Central memory CD4-positive, alpha-beta T cell (primary cell): ENCODE data around the gene TLE2.
A peak's percentile ranks its signal among the peaks of the same experiment; 100 is the strongest.
"Not testable (repeated sequence)": the region's sequence is repeated elsewhere in the genome, so short reads cannot be mapped to it uniquely, and the experiment has no call there.

Experiments
- DNase-seq: peaks from one replicate; pipeline ENCODE4 v3.0.0; 2022

TLE2 gene

DNA sequence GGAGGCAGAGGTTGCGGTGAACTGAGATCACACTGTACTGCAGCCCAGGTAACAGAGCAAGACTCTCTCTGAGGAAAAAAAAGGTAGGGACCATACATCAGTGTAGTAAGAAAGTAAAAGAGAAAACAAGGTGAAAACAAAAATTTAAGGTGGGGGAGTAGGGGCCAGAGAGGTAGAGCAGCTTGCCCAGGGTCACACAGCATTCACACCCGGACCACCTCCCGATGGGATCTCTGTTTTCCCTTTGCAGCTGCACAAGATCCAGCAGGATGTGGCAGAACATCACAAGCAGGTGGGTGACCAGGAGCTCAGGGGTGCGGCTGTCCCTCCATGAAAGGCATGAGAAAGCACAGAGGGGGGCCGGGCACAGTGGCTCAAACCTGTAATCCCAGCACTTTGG is 47.2 kb downstream of the TLE2 start:
- no peak for DNase-seq

DNA sequence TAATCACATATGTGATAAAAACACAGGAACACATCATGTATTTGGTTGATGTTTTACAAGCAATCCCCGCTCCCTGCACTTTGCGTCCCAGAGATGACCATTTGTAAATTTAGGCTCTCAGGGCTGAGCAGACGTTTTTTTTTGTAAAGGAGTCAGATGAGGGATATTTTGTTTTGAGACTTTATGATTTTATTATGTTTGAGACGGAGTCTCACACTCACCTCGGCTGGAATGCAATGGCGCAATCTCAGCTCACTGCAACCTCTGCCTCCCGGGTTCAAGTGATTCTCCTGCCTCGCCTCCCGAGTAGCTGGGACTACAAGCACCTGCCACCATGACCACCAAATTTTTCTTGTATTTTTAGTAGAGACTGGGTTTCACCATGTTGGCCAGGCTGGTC is 50.3 kb downstream of the TLE2 start:
- no peak for DNase-seq

DNA sequence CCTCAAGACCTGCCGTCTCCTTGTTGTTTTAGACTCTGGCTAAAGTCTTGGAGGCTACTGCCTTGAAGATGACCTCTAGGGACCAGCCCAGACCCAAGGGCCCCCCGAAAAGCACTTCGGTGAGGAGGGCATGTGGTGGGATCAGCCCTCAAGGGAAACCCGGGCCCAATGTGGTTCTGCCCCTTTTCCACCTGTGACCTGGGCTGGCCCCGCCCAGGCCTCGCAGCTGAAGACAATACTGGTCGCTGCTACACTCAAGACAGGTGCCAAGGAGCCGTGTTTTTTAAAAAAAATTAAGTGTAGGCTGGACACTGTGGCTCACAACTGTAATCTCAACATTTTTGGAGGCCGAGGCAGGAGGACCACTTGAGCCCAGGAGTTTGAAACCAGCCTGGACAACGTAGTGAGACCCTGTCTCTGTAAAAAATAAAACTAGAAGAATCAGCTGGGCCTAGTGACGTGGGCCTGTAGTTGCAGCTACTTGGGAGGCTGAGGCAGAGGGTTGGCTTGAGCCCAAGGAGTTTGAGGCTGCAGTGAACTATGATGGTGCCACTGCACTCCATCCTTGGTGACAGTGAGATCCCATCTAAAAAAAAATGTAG is 50.8 kb downstream of the TLE2 start:
- DNase-seq: no peak

DNA sequence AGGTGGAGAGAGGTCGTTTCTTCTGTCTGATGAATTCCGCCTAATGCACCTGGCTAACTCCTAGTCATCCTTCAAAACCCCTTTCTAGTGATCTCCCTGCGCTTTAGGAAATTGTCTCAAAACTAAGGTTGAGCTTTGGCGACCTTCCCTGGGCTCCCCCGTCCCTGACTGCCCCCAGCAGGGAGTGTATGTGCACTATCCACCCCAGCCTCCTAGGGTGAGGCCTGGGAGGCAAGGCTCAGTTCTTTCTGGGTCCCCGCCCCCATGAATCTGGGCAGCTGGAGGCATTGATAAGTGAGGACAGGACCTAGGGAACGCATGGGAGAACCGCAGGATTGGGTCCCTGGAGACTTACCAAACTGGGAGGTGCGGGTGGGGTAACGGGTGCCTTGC is 51.3 kb downstream of the TLE2 start:
- peak; percentile 4 for DNase-seq

DNA sequence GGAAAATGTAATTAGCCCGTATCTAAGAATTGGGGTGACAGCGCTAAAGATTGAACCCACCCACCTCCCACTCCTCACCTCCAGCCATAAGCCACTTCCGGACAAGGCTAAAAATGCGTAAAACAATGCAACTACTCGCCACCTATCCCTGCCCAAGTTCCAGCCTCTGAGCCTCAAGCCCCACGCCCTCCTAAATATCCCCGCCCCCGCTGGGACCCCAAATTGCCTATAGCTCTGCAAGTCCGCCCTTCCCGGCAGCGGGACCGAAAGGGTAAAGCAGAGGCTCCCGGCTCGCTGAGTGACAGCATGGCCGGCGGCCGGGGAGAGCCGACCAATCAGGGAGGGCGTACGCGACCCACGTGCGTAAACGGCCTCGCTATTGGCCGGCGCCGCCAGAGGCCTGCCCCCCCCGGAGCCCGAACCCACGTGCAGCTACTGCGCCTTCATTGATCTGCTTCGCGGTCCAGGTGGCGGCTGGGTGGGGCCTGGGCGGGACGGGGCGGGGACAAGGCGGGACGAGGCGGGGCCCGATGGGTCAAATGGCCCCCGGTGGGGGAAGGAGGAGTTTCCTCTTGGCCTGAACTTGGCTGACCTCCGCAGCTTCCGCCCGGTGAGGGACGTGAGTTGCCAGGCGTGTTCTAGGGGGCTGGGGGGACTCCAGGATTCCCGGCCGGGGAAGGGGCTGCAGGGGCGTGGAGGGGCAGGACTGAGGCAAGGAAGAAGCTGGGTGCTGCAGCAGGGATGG is 51.9 kb downstream of the TLE2 start, which contains the start of gene TLE6:
Gene TLE6, plus strand, starts transcription at position 564 of the 745 bp plus-strand sequence. CDS start 670 bp downstream, outside the sequence.
- DNase-seq: peak; percentile 92

DNA sequence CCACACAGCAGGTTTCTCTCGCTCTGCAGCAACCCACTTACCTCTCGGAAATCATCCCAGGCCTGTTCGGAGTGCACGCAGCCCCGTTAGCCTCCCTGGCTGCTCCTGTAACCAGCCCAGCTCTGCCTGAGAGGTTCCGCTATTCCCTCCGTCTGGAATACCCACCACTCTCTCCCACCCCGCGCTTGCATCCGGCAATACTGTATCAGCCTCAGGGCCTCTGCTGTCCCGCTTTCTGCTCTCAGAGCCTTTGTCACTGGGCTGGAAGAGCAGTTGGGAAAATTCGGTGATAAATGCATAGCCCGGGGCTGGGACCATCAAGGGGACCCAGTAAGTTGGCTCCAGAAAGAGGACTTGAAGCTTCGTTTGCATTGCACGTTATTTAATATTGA is 52.5 kb downstream of the TLE2 start:
- DNase-seq: no peak

DNA sequence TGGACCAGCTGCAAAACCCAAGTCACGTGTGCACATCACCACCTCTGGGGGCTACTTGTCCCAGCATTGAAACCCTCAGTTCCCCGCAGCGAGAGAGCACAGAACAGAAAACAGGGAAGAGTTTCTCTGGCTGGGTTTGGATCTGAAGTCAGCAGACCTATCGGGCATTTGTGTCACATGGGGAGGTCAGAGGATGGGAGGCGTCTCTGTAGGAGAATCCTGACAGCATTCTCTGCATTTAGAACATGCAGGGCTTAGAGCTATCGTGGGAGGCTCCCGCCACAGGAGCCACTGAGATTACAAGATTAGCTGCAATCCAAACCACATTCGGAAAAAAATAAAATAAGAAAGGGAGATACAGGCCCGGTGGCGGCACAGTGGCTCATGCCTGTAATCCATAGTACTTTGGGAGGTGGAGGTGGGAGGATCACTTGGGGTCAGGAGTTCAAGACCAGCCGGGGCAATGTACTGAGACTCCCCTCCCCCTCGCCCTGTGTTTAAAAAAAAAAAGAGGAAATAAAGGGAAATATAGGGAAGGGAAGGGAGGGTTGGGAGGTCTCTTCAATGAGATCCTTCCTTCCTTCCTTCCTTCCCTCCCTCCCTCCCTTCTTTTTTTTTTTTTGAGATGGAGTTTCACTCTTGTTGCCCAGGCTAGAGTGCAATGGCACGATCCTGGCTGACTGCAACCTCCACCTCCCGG is 54.6 kb downstream of the TLE2 start:
- DNase-seq: no peak

DNA sequence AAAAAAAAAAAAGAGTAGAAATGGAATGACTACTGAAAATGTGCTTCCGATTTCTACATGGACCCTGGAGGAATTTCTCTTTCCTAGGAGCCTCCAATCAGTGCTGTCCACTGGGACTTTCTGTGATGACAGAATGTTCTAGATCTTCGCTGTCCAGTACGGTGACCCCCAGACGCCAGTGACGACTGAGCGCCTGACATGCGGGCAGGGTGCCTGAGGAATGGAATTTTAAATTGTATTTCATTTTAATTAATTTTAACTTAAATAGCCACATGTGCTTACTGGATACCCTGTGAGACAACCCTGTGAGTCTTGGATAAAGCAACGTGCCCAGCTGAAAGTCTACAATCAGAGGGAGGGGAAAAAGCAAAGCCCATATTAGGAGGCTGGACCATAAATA is 55.9 kb downstream of the TLE2 start:
- DNase-seq: no peak

DNA sequence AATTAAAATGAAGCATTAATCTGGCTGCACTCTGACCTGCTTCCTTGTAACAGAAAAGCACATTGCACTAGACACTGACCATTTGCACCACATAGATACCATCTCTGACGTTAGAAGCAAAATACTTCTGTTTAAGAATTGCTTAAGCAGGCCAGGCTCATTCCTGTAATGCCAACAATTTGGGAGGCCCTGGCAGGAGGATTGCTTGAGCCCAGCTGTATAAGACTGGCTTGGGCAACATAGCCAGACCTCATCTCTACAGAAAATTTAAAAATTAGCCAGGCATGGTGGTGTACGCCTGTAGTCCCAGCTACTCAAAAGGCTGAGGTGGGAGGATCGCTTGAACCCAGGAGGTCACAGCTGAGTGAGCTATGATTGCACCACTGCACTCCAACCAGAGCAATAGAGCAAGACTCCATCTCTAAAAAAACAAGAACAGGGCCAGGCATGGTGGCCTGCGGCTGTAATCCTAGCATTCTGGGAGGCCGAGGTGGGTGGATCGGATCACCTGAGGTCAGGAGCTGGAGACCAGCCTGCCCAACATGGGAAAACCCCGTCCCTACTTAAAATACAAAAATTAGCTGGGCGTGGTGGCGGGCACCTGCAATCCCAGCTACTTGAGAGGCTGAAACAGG is 58.8 kb downstream of the TLE2 start:
- no peak for DNase-seq

DNA sequence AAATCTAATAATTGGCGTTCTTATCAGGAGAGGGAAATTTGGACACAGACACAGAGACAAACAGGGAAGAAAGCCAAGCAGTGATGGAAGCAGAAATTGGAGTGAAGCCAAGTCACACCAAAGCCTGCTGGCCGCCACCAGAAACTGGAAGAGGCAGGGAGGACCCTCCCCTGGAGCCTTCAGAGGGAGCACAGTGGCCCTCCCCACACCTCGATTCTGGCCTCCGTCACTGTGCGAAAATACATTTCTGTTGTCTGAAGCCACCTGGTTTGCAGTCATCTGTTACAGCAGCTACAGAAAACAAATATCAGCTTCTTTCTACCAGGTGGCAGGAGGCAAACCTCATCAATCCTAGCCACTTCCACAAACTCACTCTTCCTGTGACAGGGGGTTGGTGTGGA is 60.0 kb downstream of the TLE2 start:
- DNase-seq: no peak

DNA sequence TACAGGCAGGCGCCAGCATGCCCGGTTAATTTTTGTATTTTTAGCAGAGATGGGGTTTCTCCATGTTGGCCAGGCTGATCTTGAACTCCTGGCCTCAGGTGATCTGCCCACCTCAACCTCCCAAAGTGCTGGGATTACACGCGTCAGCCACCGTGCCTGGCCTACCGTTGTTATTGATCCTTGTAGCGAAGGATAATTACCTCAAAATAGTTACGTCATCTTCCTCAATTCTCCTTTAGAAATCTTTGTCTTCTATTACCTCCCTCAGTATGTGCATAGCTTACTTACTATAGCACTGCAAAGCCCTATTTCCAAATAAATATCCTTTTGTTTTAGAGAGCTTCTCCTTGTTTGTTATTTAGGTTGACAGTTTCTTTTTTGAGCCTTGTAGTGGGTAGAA is 61.1 kb downstream of the TLE2 start:
- DNase-seq: no peak

DNA sequence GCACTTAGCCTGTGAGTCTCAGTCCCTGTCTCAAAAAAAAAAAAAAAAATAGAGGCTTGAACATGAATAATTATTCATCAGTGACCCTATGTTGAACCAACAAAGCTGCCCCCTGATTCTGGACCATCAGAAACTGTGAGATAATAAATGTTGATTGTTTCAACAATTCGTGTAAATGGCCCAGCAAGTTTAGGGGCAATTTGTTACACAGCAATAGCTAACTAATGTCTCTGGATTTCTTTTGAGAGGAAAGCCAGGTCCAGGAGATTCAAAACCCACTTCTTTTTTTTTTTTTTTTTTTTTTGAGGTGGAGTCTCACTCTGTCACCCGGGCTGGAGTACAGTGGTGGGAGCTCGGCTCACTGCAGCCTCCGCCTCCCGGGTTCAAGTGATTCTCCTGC is 64.2 kb downstream of the TLE2 start:
- no peak for DNase-seq

DNA sequence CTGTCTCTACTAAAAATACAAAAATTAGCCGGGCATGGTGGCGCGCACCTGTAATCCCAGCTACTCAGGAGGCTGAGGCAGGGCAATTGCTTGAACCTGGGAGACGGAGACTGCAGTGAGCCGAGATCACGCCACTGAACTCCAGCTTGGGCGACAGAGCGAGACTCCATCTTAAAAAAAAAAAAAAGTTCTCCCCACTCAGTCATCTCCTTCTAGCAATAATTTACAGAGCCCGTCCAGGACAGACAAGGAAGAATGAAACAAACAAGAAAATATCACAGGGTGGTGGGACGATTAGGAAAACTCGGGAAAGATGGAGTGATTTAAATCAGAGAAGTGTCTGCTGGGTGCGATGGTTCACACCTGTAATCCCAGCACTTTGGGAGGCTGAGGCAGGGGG is 65.4 kb downstream of the TLE2 start:
- not testable (repeated sequence) for DNase-seq

DNA sequence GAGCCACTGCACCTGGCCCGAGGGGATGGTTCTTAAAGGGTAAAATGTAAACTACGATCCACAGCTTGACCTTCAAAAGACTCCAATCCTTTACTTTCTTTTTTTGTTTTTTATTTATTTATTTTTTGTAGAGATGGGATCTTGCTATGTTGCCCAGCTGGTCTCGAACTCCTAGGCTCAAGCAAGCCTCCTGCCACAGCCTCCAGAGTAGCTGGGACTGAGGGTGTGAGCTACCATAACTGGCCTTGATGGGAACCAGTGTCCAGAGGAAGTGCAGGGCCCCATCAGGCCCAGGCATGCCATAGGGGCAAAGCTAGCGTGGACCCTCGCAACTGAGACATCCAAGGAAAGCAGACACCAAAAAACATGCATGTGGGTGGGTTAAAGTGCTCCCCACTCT is 66.0 kb downstream of the TLE2 start:
- DNase-seq: no peak

DNA sequence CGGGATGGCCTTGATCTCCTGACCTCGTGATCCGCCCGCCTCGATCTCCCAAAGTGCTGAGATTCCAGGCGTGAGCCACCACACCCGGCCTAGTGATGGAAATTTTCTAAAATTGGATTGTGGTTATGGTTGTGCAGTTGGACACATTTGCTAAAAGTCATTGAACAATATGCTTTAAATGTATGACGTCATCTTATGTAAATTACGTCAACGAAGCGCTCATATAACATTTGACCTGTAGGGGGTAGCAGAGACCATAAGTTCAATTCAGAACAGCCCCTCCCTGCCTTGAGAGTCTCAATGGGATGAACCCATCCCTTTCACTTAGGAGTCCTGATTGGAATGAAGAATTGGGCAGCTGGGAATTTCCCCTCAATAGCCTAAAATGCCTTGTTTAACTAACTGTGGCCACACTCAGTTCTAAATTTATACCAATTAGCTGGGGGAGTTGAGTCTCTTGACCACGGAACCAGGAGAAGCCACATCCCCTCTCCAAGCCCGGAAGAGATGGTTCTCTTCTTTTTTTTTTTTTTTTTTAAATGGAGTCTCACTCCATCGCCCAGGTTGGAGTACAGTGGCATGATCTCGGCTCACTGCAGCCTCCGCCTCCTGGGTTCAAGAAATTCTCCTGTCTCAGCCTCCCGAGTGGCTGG is 66.9 kb downstream of the TLE2 start:
- DNase-seq: peak; percentile 74

DNA sequence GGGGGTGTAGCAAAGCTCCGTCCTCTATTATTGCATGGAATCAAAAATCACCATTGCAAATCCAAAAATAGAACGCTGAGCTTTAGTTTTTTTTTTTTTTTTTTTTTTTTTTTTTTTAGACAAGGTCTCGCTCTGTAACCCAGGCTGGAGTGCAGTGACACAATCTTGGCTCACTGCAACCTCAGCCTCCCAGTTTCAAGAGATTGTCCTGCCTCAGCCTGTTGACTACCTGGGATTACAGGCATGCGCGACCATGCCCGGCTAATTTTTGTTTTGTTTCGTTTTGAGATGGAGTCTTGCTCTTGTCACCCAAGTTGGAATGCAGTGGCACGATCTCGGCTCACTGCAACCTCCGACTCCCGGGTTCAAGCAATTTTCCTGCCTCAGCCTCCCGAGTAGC is 69.0 kb downstream of the TLE2 start:
- no peak for DNase-seq

DNA sequence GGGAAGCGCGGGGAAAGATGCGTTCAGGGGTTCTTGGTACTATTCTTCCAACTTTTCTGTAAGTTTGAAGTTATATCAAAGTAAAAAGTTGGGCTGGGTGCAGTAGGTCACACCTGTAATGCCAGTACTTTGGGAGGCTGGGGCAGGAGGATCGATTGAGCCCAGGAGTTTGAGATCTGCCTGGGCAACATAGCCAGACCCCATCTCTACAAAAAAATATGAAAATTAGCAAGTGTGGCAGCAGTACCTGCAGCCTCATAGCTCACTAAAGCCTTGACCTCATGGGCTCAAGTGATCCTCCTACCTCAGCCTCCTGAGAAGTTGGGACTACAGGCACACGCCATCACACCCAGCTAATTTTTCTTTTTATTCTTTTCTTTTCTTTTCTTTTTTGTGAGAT is 71.9 kb downstream of the TLE2 start:
- DNase-seq: no peak

DNA sequence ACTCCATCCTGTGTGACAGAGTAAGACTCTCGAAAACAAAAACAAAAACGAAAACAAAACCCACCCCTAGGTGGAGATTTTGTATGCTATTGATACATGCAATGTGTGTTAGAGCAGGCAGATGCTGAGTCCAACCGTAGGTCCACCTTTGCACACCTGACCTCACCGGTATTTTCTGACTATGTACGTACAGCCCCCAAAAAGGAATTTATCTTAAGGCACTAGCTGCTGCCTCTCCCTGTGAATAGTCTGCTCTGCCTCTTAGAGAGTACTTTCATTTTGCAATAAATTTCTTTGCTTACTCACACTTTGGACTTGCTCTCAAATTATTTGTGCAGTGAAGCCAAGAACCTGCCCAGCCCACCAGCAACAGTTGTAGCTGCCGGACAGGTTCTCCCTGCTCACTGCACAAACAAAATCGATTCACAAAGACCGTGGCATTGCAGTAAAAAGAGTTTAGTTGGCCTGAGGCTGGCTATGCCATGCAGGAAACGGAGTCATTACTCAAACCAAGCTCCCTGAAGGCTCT is 76.1 kb downstream of the TLE2 start:
- no peak for DNase-seq

DNA sequence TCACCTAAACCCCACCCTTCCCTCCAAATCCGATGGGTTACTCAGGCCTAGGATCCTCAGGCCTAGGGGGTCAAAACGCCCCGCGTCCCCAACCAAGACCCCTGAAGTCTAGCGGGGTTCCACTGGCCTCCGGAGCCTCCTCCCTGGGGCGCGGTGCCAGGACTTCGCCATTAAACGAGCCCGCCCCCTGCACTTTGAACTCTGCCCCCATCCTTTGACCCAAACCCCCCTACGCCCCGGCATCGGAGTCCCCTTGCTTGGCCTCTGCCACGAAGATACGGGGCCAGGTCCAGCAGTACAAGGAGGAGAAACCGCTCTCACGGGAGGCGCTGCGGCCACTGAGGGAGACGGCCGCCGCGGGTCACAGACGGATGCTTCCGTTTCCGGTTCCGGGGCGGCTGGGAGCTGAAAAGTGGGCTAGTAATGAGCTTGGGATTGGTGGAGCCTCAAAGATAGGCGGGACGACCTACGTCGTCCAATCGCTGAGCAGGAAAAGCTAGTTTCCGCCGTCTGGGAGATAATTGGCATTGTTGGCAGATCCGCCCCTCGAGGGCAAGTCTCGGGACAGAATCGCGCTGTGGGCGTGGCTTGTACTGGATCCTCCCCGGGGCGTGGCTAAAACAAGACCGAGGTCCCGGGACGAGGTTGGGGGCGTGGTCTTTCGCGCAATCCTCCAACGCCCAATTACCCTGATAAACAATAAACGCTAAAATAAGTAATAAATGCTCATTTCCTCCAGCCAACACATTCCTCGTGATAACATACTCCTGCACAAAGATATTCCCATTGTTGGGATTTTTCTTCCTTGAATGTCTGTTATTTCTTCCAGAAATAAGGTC is 78.6 kb downstream of the TLE2 start:
- peak; percentile 100 for DNase-seq

DNA sequence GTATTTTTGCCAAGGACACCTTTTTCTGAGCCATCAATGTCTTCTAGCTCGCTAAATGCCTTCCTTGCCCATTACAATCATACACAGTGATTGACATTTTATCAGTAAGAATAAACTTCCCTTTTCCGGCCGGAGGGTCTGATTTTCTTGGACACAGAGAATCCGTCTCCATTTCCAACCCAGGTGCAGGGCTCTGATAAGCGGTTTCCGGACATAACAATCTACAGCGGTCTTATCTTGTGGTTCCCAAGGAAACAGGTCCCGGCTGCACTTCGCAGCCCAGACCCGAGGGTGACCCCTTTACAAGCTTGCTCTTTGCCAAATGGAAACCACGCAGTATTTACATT is 79.2 kb downstream of the TLE2 start:
- DNase-seq: no peak
